Measurements from ENCODE around the gene AWAT1.

- TF ChIP-seq BHLHE40 (IDR thresholded peaks at IDR 0.05; ENCODE audit: borderline replicate concordance) (no peak), NFRKB (IDR thresholded peaks at IDR 0.05) (no peak), TARDBP (IDR thresholded peaks at IDR 0.05) (no peak), ZNF384 (IDR thresholded peaks at IDR 0.05) (no peak), SP1 (IDR thresholded peaks at IDR 0.05) (no peak), FOXM1 (IDR thresholded peaks at IDR 0.05; ENCODE audit: borderline replicate concordance) (no peak), ELF4 (IDR thresholded peaks at IDR 0.05) (no peak), FOXA1 (IDR thresholded peaks at IDR 0.05) (no peak), SUZ12 (IDR thresholded peaks at IDR 0.05) (no peak), PKNOX1 (IDR thresholded peaks at IDR 0.05) (no peak), L3MBTL2 (conservative IDR thresholded peaks at IDR 0.05) (no peak), CTBP1 (IDR thresholded peaks at IDR 0.05; ENCODE audit: borderline replicate concordance) (no peak), ARNT (IDR thresholded peaks at IDR 0.05) (no peak)
Observed at GRCh38 chrX:70253377-70254062, 19.1 kb downstream of the AWAT1 start.

All from HEK293T (cell line).